Common myeloid progenitor, CD34-positive (primary cell): Measurements from ENCODE around the gene PPP1R13L.

ENCODE experiments used
- CTCF ChIA-PET: fragments of 350-600 bp; sonication (Branson Sonifier 250); formaldehyde crosslinking; loops from one replicate; lab custom pipeline; 2021; ENCODE audit warnings: antibody characterized with exemption; lab: Charles Lee
- POLR2A ChIA-PET: fragments of 350-600 bp; sonication (Branson Sonifier 250); formaldehyde crosslinking; loops from one replicate; lab custom pipeline; 2021; ENCODE audit warnings: antibody characterized with exemption; lab: Charles Lee
- DNase-seq, 3 donors: peaks; one replicate each; pipeline versions ENCODE4 v3.0.0 to v3.0.0-alpha.2; 2013
- H3K27ac ChIP-seq, 2 experiments: 1 replicate in 1 of 2; 2 replicates in 1 of 2; pipeline ENCODE4 v1.7.0; 2013; ENCODE audit warnings: inconsistent platforms in 2 of 2, low read length in 2 of 2, mild to moderate bottlenecking in 2 of 2, low read depth in 1 of 2, moderate library complexity in 1 of 2; ENCODE audit not compliant: severe bottlenecking in 2 of 2, insufficient read depth in 1 of 2, poor library complexity in 1 of 2
- H3K27me3 ChIP-seq, 5 experiments: replicated peaks in 2 of 5; 1 replicate in 3 of 5; 2 replicates in 2 of 5; pipeline versions ENCODE4 v1.6.1 to v1.7.0; 2013; ENCODE audit warnings: low read length in 4 of 5, mild to moderate bottlenecking in 2 of 5, moderate library complexity in 2 of 5, inconsistent platforms in 1 of 5; ENCODE audit not compliant: insufficient read depth in 5 of 5, control insufficient read depth in 4 of 5
- H3K36me3 ChIP-seq, 4 experiments: 1 replicate in 2 of 4; 2 replicates in 2 of 4; pipeline versions ENCODE4 v1.6.1 to v1.7.0; 2013; ENCODE audit warnings: low read length in 3 of 4, control low read depth in 1 of 4, mild to moderate bottlenecking in 1 of 4; ENCODE audit not compliant: control insufficient read depth in 4 of 4, insufficient read depth in 4 of 4
- H3K4me1 ChIP-seq, 4 experiments: 1 replicate in 3 of 4; 2 replicates in 1 of 4; pipeline versions ENCODE4 v1.6.1 to v1.7.1; 2013; ENCODE audit warnings: low read length in 3 of 4, mild to moderate bottlenecking in 3 of 4, control low read depth in 1 of 4, inconsistent platforms in 1 of 4, moderate library complexity in 1 of 4; ENCODE audit not compliant: control insufficient read depth in 4 of 4, insufficient read depth in 4 of 4; ENCODE audit errors: control extremely low read depth in 1 of 4
- H3K4me3 ChIP-seq, 7 experiments: 1 replicate in 4 of 7; 2 replicates in 3 of 7; pipeline versions ENCODE4 v1.5.1 to v1.7.0; 2013; ENCODE audit warnings: mild to moderate bottlenecking in 7 of 7, low read length in 6 of 7, moderate library complexity in 6 of 7, inconsistent platforms in 2 of 7, low read depth in 2 of 7, control low read depth in 1 of 7; ENCODE audit not compliant: insufficient read depth in 4 of 7, control insufficient read depth in 1 of 7; ENCODE audit errors: extremely low read depth in 1 of 7
- H3K9me3 ChIP-seq, 5 experiments: 1 replicate in 4 of 5; 2 replicates in 1 of 5; pipeline versions ENCODE4 v1.6.1 to v1.7.1; 2013; ENCODE audit warnings: low read length in 4 of 5, mild to moderate bottlenecking in 2 of 5, inconsistent platforms in 1 of 5, low read depth in 1 of 5, moderate library complexity in 1 of 5; ENCODE audit not compliant: control insufficient read depth in 4 of 5, insufficient read depth in 2 of 5; ENCODE audit errors: control extremely low read depth in 1 of 5
- WGBS: methylation state at CpG from one replicate; pipeline ENCODE4 v1.1.5; 2013; ENCODE audit not compliant: insufficient coverage; 5-methylcytosine and 5-hydroxymethylcytosine counted together

PPP1R13L gene

GRCh38 chr19:45391346-45391745 lies 13.5 kb downstream of the PPP1R13L start:
- CTCF ChIA-PET = interaction anchor here (1.6 kb wide), 1 partner anchor 10 kb away, joined by 6 read pairs; no protein-coding TSS in a partner anchor
- no peak overlapping the region for H3K4me3 ChIP-seq
- no peaks in the 10 kb centered on the region for H3K36me3 ChIP-seq
- no peak for DNase-seq
- POLR2A ChIA-PET = interaction anchor here (0.5 kb wide), 1 partner anchor 1446 kb away, joined by 5 read pairs; no protein-coding TSS in a partner anchor
- WGBS = 93% methylated on average over 3 of the region's 3 CpGs
- H3K4me1 ChIP-seq = peaks cover 0 to 7% (median under 1%) of the 10 kb centered on the region in 4 experiments
- peaks cover 2 to 32% (median 10%) of the 10 kb centered on the region in 5 experiments for H3K27me3 ChIP-seq
- H3K27ac ChIP-seq = no peak overlapping the region
- H3K9me3 ChIP-seq = no peaks in the 10 kb centered on the region

GRCh38 chr19:45385392-45386221 lies 19.3 kb downstream of the PPP1R13L start:
- WGBS = 8% methylated on average over 65 of the region's 75 CpGs
- H3K4me1 ChIP-seq = peaks cover 0 to 8% (median 1%) of the 10 kb centered on the region in 4 experiments
- H3K27me3 ChIP-seq = peaks cover 2 to 43% (median 18%) of the 10 kb centered on the region in 5 experiments
- no peak overlapping the region for H3K4me3 ChIP-seq
- H3K9me3 ChIP-seq = no peaks in the 10 kb centered on the region
- CTCF ChIA-PET = no interaction called here
- peak in 1 of 3 donors; percentile 30 for DNase-seq
- POLR2A ChIA-PET = no interaction called here
- H3K36me3 ChIP-seq = no peaks in the 10 kb centered on the region
- no peak overlapping the region for H3K27ac ChIP-seq

DNA sequence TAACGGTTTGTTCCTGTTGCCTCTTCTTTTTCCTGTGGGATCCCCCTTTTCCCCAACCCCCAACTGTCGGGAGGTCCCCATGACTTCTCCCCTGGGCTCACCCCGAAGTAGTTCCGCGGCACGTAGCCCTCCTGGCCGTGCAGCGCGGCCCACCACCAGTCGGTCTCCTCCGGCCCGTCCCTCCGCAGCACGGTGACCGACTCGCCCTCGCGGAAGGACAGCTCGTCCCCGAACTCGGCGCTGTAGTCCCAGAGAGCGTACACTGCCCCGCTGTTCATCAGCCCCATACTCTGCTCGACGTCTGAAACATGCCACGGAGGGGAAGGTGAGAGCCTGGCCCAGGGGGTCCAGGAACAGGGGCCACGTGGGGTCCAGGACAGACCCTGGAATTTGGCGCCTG lies 22.4 kb downstream of the PPP1R13L start:
- no peak overlapping the region for H3K4me3 ChIP-seq
- H3K4me1 ChIP-seq = peaks cover 0 to 8% (median 1%) of the 10 kb centered on the region in 4 experiments
- peaks cover 2 to 33% (median 21%) of the 10 kb centered on the region in 5 experiments for H3K27me3 ChIP-seq
- H3K27ac ChIP-seq = no peak overlapping the region
- POLR2A ChIA-PET = no interaction called here
- WGBS = 87% methylated on average over 29 of the region's 29 CpGs
- CTCF ChIA-PET = no interaction called here
- H3K9me3 ChIP-seq = no peaks in the 10 kb centered on the region
- no peak for DNase-seq
- H3K36me3 ChIP-seq = no peaks in the 10 kb centered on the region

DNA sequence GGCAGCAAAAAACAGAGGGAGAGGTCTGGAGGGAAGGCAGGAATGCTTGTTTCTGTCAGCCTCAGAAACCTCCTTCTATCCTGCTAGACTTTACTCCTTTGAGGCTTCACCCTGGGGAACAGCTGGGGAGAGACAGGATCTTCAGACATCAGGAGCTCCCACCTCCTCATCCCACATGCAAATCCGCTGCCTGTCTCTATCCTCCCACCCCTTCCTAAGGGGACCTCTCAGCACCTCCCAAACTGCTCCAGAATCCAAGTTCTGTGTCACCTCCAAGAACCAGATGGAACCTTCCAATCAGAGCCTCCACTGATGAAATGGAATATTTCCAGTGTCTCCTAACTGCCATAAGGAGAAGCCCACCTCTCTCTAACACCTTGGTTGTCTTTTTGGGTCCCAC lies 24.8 kb downstream of the PPP1R13L start:
- Histone ChIP-seq H3K27me3 (peaks cover 0 to 10% (median 10%) of the 10 kb centered on the region in 5 experiments), H3K9me3 (no peaks in the 10 kb centered on the region), H3K4me1 (no peaks in the 10 kb centered on the region), H3K27ac (no peak overlapping the region), H3K4me3 (no peak overlapping the region), H3K36me3 (no peaks in the 10 kb centered on the region)
- no peak for DNase-seq
- ChIA-PET CTCF (no interaction called here), POLR2A (no interaction called here)
- WGBS = no CpG with 5 or more reads among the region's 1 CpG

- peaks cover 0 to 3% (median 0%) of the 10 kb centered on the region in 5 experiments for H3K27me3 ChIP-seq
- ChIA-PET CTCF (no interaction called here), POLR2A (no interaction called here)
- 87% methylated on average over 10 of the region's 13 CpGs for WGBS
- no peak for DNase-seq
- no peak overlapping the region for H3K27ac ChIP-seq
- peaks cover 0 to 1% (median under 1%) of the 10 kb centered on the region in 4 experiments for H3K4me1 ChIP-seq
- H3K4me3 ChIP-seq = no peak overlapping the region
- no peaks in the 10 kb centered on the region for H3K36me3 ChIP-seq
- H3K9me3 ChIP-seq = no peaks in the 10 kb centered on the region
Measured at GRCh38 chr19:45376045-45376724, 28.7 kb downstream of the PPP1R13L start.

DNA sequence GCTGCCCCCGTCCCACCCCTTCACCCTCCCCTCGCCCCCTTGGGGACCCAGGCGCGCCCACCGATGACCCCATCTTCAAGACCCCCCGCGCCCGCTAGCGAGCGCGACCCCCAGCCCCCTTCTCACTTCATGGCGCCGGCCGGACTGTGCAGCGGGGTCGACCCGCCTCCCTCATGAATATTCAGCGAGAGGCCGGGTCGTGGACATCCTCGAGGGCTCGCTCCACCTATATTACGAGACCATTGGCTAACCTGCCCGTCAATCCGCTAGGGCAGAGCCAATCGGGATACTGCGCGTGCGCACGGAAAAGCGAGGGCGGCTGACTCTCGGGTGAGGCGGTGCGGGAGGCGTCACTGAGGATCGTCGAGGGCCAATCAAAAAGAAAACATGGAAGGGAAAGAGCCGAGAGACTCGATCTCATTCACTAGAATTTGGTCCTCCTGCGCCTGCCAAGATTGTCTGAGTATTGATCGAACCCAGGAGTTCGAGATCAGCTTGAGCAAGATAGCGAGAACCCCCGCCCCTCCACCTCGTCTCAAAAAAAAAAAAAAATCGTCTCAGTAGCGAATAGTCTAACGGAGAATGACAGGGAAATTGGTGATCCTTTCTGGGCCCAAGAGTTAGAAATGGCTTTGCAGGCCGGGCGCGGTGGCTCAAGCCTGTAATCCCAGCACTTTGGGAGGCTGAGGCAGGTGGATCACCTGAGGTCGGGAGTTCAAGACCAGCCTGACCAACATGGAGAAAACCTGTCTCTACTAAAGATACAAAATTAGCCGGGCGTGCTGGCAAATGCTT lies 34.3 kb downstream of the PPP1R13L start, which contains the start of gene ERCC2:
ERCC2 (minus strand) TSS at position 164 of the 795 bp plus-strand sequence; CDS start at position 131, 33 bp downstream.
- Histone ChIP-seq H3K9me3 (no peaks in the 10 kb centered on the region), H3K4me1 (peaks cover 0 to 10% (median 5%) of the 10 kb centered on the region in 4 experiments), H3K27ac (peak within 1 kb of the TSS; percentile 55 to 83), H3K36me3 (peaks cover 0 to 4% (median under 1%) of the 10 kb centered on the region in 4 experiments), H3K27me3 (no peaks in the 10 kb centered on the region), H3K4me3 (peak within 1 kb of the TSS; percentile 53 to 90 (median 79))
- ChIA-PET CTCF (interaction anchor here (1.0 to 4.5 kb wide), 2 partner anchors 25 to 31 kb away, joined by 3 to 17 read pairs; no protein-coding TSS in a partner anchor), POLR2A (interaction anchor here (1.3 kb wide), 1 partner anchor 21 kb away, joined by 6 read pairs; no protein-coding TSS in a partner anchor)
- peak; percentile 98 to 99 (median 98) for DNase-seq
- 5% methylated on average over 52 of the region's 55 CpGs for WGBS
